ENCODE data around the gene FAM171A1.

DNA sequence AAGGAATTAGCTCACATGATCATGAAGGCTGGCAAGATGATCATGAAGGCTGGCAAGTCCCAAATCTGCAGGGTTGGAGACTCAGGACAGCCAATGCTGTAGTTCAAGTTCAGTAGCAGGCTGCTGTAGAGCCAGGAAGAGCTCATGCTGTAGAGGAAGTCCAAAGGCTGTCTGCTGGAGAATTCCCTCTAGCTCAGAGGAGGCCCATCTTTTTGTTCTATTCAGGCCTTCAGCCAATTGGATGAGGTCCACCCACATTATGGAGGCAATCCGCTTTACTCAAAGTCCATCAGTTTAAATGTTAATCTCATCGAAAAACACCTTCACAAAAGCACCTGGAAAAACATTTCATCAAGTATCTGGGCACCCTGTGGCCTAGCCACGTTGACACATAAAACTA, 24.8 kb upstream of the FAM171A1 start:
- TF ChIP-seq CTCF (conservative IDR thresholded peaks at IDR 0.05 in 1 of 2, IDR thresholded peaks at IDR 0.05 in 1 of 2; ENCODE audit: extremely low read depth in 1 of 2, insufficient read depth in 1 of 2, low read depth in 1 of 2, low read length in 2 of 2), result no peak
- TF ChIP-seq EZH2 (IDR thresholded peaks at IDR 0.05; ENCODE audit: borderline replicate concordance, low read length), result no peak
